Spleen (tissue), 7 donors: ENCODE data around the gene CDK12.

Experiments
- POLR2A ChIP-seq, 3 donors: fragments of 450-650 bp; IDR thresholded peaks; one replicate each; pipeline ENCODE4 v1.5.1; 2017; ENCODE audit warnings: antibody characterized with exemption in 3 of 3, mild to moderate bottlenecking in 1 of 3
- POLR2AphosphoS5 ChIP-seq, 3 donors: sonication (generic); formaldehyde crosslinking; IDR thresholded peaks; one replicate each; pipeline ENCODE4 v1.5.1; 2017; ENCODE audit warnings: antibody characterized with exemption in 3 of 3
- TF ChIP-seq, protein P1 (sequence below), 11 experiments: fragments of 200-600 bp in 7 of 11; fragments of 450-650 bp in 4 of 11; sonication (generic) in 4 of 11; IDR thresholded peaks in 8 of 11; conservative IDR thresholded peaks in 3 of 11; 1 replicate in 7 of 11; 2 replicates in 4 of 11; pipeline versions ENCODE4 v1.4.0 to v1.8.0; 2016 to 2021; ENCODE audit warnings: antibody characterized with exemption in 11 of 11, inconsistent platforms in 4 of 11, mild to moderate bottlenecking in 1 of 11
- donor health status: DM: no; HTN: no; CAD: no; lungs with moderate emphysema.
- donor health status: DM: no; HTN: no; CAD: no.
- donor health status: DM: no; HTN: no; CAD: no.

DNA sequence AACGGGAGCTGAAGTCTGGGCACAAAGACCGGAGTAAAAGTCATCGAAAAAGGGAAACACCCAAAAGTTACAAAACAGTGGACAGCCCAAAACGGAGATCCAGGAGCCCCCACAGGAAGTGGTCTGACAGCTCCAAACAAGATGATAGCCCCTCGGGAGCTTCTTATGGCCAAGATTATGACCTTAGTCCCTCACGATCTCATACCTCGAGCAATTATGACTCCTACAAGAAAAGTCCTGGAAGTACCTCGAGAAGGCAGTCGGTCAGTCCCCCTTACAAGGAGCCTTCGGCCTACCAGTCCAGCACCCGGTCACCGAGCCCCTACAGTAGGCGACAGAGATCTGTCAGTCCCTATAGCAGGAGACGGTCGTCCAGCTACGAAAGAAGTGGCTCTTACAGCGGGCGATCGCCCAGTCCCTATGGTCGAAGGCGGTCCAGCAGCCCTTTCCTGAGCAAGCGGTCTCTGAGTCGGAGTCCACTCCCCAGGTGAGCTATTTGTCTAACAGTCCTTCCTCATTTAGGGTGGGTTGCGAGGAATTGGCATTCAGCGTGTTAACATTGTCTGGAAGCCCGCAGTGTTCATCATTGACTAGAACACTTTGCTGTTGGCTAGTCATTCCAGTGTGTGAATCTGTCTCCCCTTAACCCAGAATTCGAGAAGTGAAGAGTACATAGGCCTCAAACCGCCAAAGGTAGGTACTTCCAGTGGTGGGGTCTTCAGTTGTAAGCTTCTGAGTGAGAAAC is 1.5 kb downstream of the CDK12 start:
- TF ChIP-seq POLR2A (IDR thresholded peaks at IDR 0.05) (no peak), POLR2AphosphoS5 (IDR thresholded peaks at IDR 0.05) (no peak)
- TF ChIP-seq, protein P1, sequence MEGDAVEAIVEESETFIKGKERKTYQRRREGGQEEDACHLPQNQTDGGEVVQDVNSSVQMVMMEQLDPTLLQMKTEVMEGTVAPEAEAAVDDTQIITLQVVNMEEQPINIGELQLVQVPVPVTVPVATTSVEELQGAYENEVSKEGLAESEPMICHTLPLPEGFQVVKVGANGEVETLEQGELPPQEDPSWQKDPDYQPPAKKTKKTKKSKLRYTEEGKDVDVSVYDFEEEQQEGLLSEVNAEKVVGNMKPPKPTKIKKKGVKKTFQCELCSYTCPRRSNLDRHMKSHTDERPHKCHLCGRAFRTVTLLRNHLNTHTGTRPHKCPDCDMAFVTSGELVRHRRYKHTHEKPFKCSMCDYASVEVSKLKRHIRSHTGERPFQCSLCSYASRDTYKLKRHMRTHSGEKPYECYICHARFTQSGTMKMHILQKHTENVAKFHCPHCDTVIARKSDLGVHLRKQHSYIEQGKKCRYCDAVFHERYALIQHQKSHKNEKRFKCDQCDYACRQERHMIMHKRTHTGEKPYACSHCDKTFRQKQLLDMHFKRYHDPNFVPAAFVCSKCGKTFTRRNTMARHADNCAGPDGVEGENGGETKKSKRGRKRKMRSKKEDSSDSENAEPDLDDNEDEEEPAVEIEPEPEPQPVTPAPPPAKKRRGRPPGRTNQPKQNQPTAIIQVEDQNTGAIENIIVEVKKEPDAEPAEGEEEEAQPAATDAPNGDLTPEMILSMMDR (IDR thresholded peaks at IDR 0.05 in 8 of 11, conservative IDR thresholded peaks at IDR 0.05 in 3 of 11): no peak
